GM12875 (cell line): ENCODE data around the gene FOXP1.

Source experiments
- H3K4me3 ChIP-seq: one replicate; pipeline ENCODE4 v1.5.1; 2011; ENCODE audit warnings: low read depth, low read length, control low read depth
- CTCF ChIP-seq: IDR thresholded peaks from 2 replicates; pipeline ENCODE4 v1.5.1; 2011; ENCODE audit warnings: low read depth, mild to moderate bottlenecking, control low read depth, inconsistent platforms, low read length, moderate library complexity, borderline replicate concordance; ENCODE audit not compliant: insufficient read depth

FOXP1 gene

GRCh38 chr3:71201939-71202338 is 381.6 kb downstream of the FOXP1 start:
- no peak for TF ChIP-seq CTCF

GRCh38 chr3:71197841-71198565 is 385.5 kb downstream of the FOXP1 start:
- TF ChIP-seq CTCF, result no peak
- H3K4me3 ChIP-seq, result no peak overlapping the region

More at GRCh38 chr3:71201939-71202338, 381.6 kb downstream of the FOXP1 start:
- H3K4me3 ChIP-seq, result no peak overlapping the region

- TF ChIP-seq CTCF, result no peak
- H3K4me3 ChIP-seq, result no peak overlapping the region
Observed at GRCh38 chr3:71195492-71195891, 388.0 kb downstream of the FOXP1 start.

GRCh38 chr3:71194785-71195184 is 388.7 kb downstream of the FOXP1 start:
- H3K4me3 ChIP-seq, result no peak overlapping the region
- TF ChIP-seq CTCF, result no peak

- TF ChIP-seq CTCF, result no peak
- H3K4me3 ChIP-seq, result no peak overlapping the region
Observed at GRCh38 chr3:71191031-71191482, 392.5 kb downstream of the FOXP1 start.

GRCh38 chr3:71189480-71189879 is 394.0 kb downstream of the FOXP1 start:
- H3K4me3 ChIP-seq, result no peak overlapping the region
- no peak for TF ChIP-seq CTCF

- no peak for TF ChIP-seq CTCF
- H3K4me3 ChIP-seq, result no peak overlapping the region
Observed at GRCh38 chr3:71187715-71188114, 395.8 kb downstream of the FOXP1 start.
